Neuronal stem cell (in vitro differentiated cells): Measurements from ENCODE around the gene RPS6KA2.

Source experiments
- DNase-seq: peaks from one replicate; pipeline ENCODE4 v3.0.0-alpha.2; 2013; ENCODE audit warnings: low spot score
- H2AFZ ChIP-seq: one replicate; pipeline ENCODE4 v1.6.1; 2013; ENCODE audit warnings: mild to moderate bottlenecking, low read length, inconsistent platforms
- H2AK5ac ChIP-seq: 2 replicates; pipeline ENCODE4 v1.6.1; 2013; ENCODE audit warnings: low read depth, mild to moderate bottlenecking, inconsistent platforms, low read length, moderate library complexity, mixed read lengths
- H2BK120ac ChIP-seq: 2 replicates; pipeline ENCODE4 v1.6.1; 2013; ENCODE audit warnings: low read depth, mild to moderate bottlenecking, inconsistent platforms, low read length, moderate library complexity, mixed read lengths
- H2BK12ac ChIP-seq: one replicate; pipeline ENCODE4 v1.6.1; 2013; ENCODE audit warnings: low read length, inconsistent platforms
- H2BK15ac ChIP-seq: 2 replicates; pipeline ENCODE4 v1.6.1; 2013; ENCODE audit warnings: mild to moderate bottlenecking, low read length, inconsistent platforms, mixed read lengths
- H2BK5ac ChIP-seq: one replicate; pipeline ENCODE4 v1.6.1; 2013; ENCODE audit warnings: inconsistent platforms, mild to moderate bottlenecking, low read length, moderate library complexity
- H3K14ac ChIP-seq: one replicate; pipeline ENCODE4 v1.6.1; 2013; ENCODE audit warnings: low read length, inconsistent platforms
- H3K18ac ChIP-seq: 2 replicates; pipeline ENCODE4 v1.6.1; 2013; ENCODE audit warnings: low read length, inconsistent platforms
- H3K23ac ChIP-seq: 2 replicates; pipeline ENCODE4 v1.6.1; 2013; ENCODE audit warnings: low read depth, mild to moderate bottlenecking, mixed read lengths, low read length, inconsistent platforms; ENCODE audit not compliant: poor library complexity
- H3K27ac ChIP-seq: replicated peaks from 3 replicates; pipeline ENCODE4 v1.5.1; 2013; ENCODE audit warnings: low read length, inconsistent platforms
- H3K27me3 ChIP-seq, 3 experiments: 2 replicates each; pipeline ENCODE4 v1.6.1; 2013; ENCODE audit warnings: low read length in 3 of 3, mild to moderate bottlenecking in 2 of 3, inconsistent platforms in 1 of 3, low read depth in 1 of 3, mixed read lengths in 1 of 3, moderate library complexity in 1 of 3; ENCODE audit not compliant: control insufficient read depth in 3 of 3, insufficient read depth in 3 of 3
- H3K36me3 ChIP-seq, 2 donors: replicated peaks in 1 of 2; 2 replicates each; pipeline ENCODE4 v1.6.1; 2013; ENCODE audit warnings: low read length in 2 of 2; ENCODE audit not compliant: control insufficient read depth in 2 of 2, insufficient read depth in 2 of 2
- H3K4ac ChIP-seq: 2 replicates; pipeline ENCODE4 v1.6.1; 2013; ENCODE audit warnings: inconsistent platforms, mild to moderate bottlenecking, low read length, moderate library complexity
- H3K4me1 ChIP-seq, 2 donors: 1 replicate in 1 of 2; 2 replicates in 1 of 2; pipeline ENCODE4 v1.6.1; 2013; ENCODE audit warnings: low read length in 2 of 2, low read depth in 1 of 2; ENCODE audit not compliant: control insufficient read depth in 2 of 2, insufficient read depth in 1 of 2
- H3K4me2 ChIP-seq: one replicate; pipeline ENCODE4 v1.6.1; 2013; ENCODE audit warnings: mild to moderate bottlenecking, low read length, inconsistent platforms; ENCODE audit not compliant: insufficient read depth, poor library complexity, severe bottlenecking
- H3K4me3 ChIP-seq, 2 donors: 2 replicates each; pipeline ENCODE4 v1.5.1; 2013; ENCODE audit warnings: low read length in 2 of 2, mild to moderate bottlenecking in 2 of 2, inconsistent platforms in 1 of 2, moderate library complexity in 1 of 2
- H3K79me1 ChIP-seq: one replicate; pipeline ENCODE4 v1.6.1; 2013; ENCODE audit warnings: low read depth, mild to moderate bottlenecking, inconsistent platforms, low read length, moderate library complexity
- H3K9ac ChIP-seq: one replicate; pipeline ENCODE4 v1.6.1; 2013; ENCODE audit warnings: mild to moderate bottlenecking, low read depth, low read length, inconsistent platforms; ENCODE audit not compliant: poor library complexity
- H3K9me3 ChIP-seq, 2 donors: replicated peaks in 1 of 2; 2 replicates each; pipeline versions ENCODE3 to v1.6.1; 2013; ENCODE audit warnings: low read length in 2 of 2, mild to moderate bottlenecking in 2 of 2, inconsistent platforms in 1 of 2, low read depth in 1 of 2, mixed read lengths in 1 of 2, moderate library complexity in 1 of 2; ENCODE audit not compliant: control insufficient read depth in 2 of 2, insufficient read depth in 1 of 2
- H4K8ac ChIP-seq: one replicate; pipeline ENCODE4 v1.6.1; 2013; ENCODE audit warnings: low read depth, mild to moderate bottlenecking, inconsistent platforms, low read length, moderate library complexity
- H4K91ac ChIP-seq: one replicate; pipeline ENCODE4 v1.6.1; 2013; ENCODE audit warnings: low read length, low read depth, mild to moderate bottlenecking, inconsistent platforms; ENCODE audit not compliant: poor library complexity
- WGBS, 2 donors: extraction: QIAGEN DNeasy Blood & Tissue Kit; methylation state at CpG; one replicate each; pipeline ENCODE4 v1.1.7; 2013; ENCODE audit warnings: missing lambda C conversion rate in 2 of 2, mixed read lengths in 1 of 2; ENCODE audit not compliant: insufficient read length in 2 of 2, insufficient replicate concordance in 1 of 2; ENCODE audit errors: extremely low coverage in 2 of 2; 5-methylcytosine and 5-hydroxymethylcytosine counted together

Gene RPS6KA2

DNA sequence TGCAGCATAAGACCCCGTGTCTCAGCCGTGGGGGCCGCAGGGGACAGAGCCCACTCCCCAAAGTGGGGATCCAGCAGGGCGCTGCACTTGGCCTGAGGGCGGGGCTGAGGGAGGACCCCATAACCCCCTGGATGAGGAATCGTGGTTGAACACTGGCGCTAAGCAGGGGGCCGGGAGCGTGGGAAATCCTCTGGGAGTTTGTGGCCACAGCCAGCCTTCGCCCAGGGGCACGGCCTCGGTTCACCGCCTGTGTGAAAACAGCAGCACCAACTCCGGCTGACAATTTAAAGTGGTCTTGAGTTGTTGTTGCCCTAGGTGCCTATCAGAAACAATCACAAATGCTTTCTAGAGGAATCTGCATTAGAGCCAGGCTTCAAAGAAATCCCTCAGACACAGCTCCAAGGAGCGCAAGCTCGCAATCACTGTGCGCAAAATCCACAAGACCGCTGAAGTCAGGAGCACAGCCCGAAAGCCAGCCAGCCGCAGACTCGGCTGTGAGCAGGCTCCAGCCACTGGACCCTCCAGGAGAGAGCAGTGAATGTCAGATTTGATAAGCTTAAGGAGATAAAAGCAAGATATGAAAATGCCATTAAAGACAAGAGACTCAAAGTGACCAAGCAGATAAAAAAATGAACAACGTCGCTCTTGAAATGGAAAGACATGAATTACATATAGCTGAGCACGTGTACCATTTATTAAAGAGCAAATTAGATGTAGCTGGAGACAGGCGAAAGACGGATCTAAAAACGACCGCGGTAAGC is 10.9 kb upstream of the RPS6KA2 start:
- Histone ChIP-seq H3K27ac (no peak overlapping the region), H2BK15ac (no peak overlapping the region), H4K91ac (no peak overlapping the region), H2BK5ac (no peak overlapping the region), H3K4me3 (no peak overlapping the region), H3K9ac (no peak overlapping the region), H2AK5ac (peak overlapping the region; percentile 40), H3K27me3 (no peaks in the 10 kb centered on the region), H2BK120ac (no peak overlapping the region), H2AFZ (no peak overlapping the region), H3K36me3 (no peaks in the 10 kb centered on the region), H3K14ac (no peak overlapping the region), H3K23ac (no peak overlapping the region), H2BK12ac (no peak overlapping the region), H3K4me1 (peaks cover 0 to 2% of the 10 kb centered on the region in 2 donors), H3K18ac (no peak overlapping the region), H3K4me2 (no peak overlapping the region), H3K4ac (no peak overlapping the region), H3K79me1 (no peaks in the 10 kb centered on the region), H3K9me3 (no peaks in the 10 kb centered on the region), H4K8ac (no peak overlapping the region)
- DNase-seq = no peak
- no CpG with 5 or more reads among the region's 29 CpGs for WGBS, 2 donors

GRCh38 chr6:166636934-166637333 is 9.9 kb upstream of the RPS6KA2 start:
- no peak overlapping the region for H3K27ac ChIP-seq
- DNase-seq = no peak
- H4K8ac ChIP-seq = no peak overlapping the region
- H2BK15ac ChIP-seq = peak overlapping the region; percentile 3
- no peaks in the 10 kb centered on the region for H3K9me3 ChIP-seq
- no peak overlapping the region for H3K4me2 ChIP-seq
- peak overlapping the region; percentile 7 for H3K18ac ChIP-seq
- no peak overlapping the region for H2BK12ac ChIP-seq
- H3K4me3 ChIP-seq = no peak overlapping the region
- no peak overlapping the region for H2AFZ ChIP-seq
- H3K36me3 ChIP-seq = no peaks in the 10 kb centered on the region
- H3K4ac ChIP-seq = no peak overlapping the region
- peak overlapping the region; percentile 44 for H3K23ac ChIP-seq
- no peak overlapping the region for H4K91ac ChIP-seq
- H3K14ac ChIP-seq = no peak overlapping the region
- no peak overlapping the region for H3K9ac ChIP-seq
- H3K4me1 ChIP-seq = peaks cover 0 to 2% of the 10 kb centered on the region in 2 donors
- H3K79me1 ChIP-seq = no peaks in the 10 kb centered on the region
- H2AK5ac ChIP-seq = peak overlapping the region; percentile 40
- WGBS, 2 donors = no CpG with 5 or more reads among the region's 10 CpGs
- H2BK120ac ChIP-seq = no peak overlapping the region
- H3K27me3 ChIP-seq = no peaks in the 10 kb centered on the region
- no peak overlapping the region for H2BK5ac ChIP-seq

DNA sequence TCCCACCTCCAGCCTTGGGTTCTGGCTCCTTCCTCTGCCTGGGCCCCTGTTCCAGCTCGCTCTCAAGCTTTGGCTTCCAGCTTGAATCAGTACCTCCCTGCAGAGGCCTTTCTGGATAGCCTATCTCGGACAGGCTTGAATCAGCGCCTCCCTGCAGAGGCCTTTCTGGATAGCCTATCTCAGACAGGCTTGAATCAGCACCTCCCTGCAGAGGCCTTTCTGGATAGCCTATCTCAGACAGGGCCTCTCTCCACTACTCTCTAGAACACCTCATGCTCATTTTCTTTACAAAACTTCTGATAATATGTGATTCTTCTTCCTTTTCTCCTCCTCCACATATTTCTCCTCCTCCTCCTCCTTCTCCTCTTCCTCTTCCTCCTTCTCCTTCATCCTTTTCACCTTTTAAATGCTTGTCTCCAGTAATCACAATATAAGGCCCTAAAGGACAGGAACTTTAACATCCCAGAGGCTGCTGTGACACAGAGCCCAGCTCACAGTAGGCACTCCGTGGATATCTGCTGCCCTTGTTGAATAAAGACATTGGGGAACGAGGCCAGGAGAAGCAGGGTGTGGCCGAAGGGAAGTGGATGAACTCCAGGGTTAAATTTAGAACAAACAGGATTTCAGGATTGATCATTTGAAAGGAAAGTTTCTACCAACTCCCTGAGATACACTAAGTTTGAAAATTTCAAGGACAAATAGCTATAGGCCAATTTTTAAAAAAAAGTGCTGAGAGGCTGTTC is 9.3 kb upstream of the RPS6KA2 start:
- H2BK15ac ChIP-seq = no peak overlapping the region
- H3K9me3 ChIP-seq = no peaks in the 10 kb centered on the region
- H3K18ac ChIP-seq = no peak overlapping the region
- H3K9ac ChIP-seq = peak overlapping the region; percentile 27
- no peak overlapping the region for H2BK120ac ChIP-seq
- no peak overlapping the region for H2BK12ac ChIP-seq
- H3K4ac ChIP-seq = no peak overlapping the region
- H4K8ac ChIP-seq = no peak overlapping the region
- H2BK5ac ChIP-seq = no peak overlapping the region
- no peak overlapping the region for H3K27ac ChIP-seq
- H3K4me1 ChIP-seq = peaks cover 0 to 2% of the 10 kb centered on the region in 2 donors
- H3K27me3 ChIP-seq = no peaks in the 10 kb centered on the region
- no peaks in the 10 kb centered on the region for H3K36me3 ChIP-seq
- peak overlapping the region; percentile 21 for H3K23ac ChIP-seq
- H4K91ac ChIP-seq = no peak overlapping the region
- no peak overlapping the region for H3K4me3 ChIP-seq
- H3K14ac ChIP-seq = no peak overlapping the region
- H3K79me1 ChIP-seq = no peaks in the 10 kb centered on the region
- H3K4me2 ChIP-seq = no peak overlapping the region
- H2AFZ ChIP-seq = no peak overlapping the region
- DNase-seq = no peak
- H2AK5ac ChIP-seq = no peak overlapping the region
- no CpG with 5 or more reads among the region's 6 CpGs for WGBS, 2 donors
